GM19035 (cell line): ENCODE data around the gene ADGRL3.

ENCODE experiments used
- ATAC-seq: cut with Tn5 transposase; IDR thresholded peaks from one replicate; pipeline ENCODE4 v1.9.1; 2021; ENCODE audit not compliant: unreplicated experiment

ADGRL3 gene

DNA sequence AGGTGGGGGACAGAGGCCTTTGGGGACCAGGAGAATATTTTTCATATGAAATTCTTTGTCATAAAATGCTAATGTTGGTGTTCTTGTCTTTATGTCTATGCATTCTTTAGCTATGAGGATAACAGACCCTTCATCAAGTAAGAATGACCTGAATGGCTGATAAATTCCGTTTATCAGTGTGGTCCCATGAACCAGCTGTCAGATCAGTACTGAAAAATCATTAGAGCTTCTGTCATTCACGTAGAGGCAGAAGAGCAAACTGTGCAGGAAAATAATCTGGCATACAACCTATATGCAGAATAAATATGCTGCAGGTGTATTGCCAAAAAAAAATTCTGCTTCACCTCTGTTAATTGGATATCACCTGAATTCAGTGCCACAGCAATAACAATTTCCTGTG is 828.6 kb downstream of the ADGRL3 start:
- no peak for ATAC-seq

DNA sequence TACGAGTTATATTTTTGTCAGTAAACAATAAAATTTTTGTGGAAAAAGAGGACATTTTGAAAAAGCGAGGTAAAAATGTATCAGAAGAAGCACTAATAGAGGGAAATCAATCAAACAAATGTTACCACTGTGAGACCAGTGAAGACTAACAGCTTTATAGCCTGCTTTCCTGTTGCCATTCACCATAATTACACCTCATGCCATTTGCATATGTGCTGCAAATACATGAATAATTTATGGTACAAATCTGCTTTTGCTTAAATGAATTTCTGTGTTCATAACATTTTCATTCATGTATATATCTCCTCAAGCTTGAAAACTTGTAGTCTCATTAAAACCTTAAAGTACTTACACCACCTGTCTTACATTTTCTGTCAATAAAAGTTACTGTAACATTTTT is 830.8 kb downstream of the ADGRL3 start:
- no peak for ATAC-seq

DNA sequence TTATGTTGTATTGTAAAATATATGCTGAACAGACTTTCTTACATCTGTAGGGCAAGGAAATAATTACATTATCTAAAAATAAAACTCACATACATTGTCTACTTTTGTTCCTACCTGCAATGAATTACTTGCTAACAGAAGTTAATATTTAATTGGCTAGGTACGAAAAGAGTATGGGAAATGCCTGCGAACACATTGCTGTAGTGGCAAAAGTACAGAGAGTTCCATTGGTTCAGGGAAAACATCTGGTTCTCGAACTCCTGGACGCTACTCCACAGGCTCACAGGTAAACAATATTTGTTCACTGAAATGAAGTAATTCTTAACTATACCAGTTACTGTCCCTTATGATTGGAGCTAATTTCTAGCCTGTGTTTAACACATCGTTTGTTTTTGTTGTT is 837.4 kb downstream of the ADGRL3 start:
- ATAC-seq, result no peak

GRCh38 chr4:62051332-62051731 is 851.2 kb downstream of the ADGRL3 start:
- no peak for ATAC-seq

- ATAC-seq, result no peak
Observed at GRCh38 chr4:62053974-62054373, 853.8 kb downstream of the ADGRL3 start.

DNA sequence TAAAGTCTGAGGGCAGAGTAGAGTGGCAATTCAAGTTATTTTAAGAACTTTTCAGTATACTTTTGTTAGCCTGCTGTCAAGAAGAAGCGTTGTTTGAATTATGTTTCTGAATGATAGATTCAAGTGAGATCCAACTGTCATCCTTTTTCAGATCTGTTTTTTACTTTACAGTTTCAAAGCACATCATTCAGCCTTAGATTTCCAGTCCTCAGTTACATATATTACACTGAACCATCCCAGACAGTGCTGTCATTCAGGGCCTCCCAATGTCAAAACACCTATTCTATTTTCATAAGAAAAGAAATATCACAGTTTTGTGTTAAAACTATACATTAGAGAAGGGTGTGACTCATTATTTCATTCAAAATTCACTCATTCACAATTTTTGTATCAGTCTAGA is 856.9 kb downstream of the ADGRL3 start:
- ATAC-seq, result no peak

- no peak for ATAC-seq
Observed at GRCh38 chr4:62058571-62058970, 858.4 kb downstream of the ADGRL3 start.

GRCh38 chr4:62070291-62070852 is 870.2 kb downstream of the ADGRL3 start:
- ATAC-seq, result no peak

- no peak for ATAC-seq
Observed at GRCh38 chr4:62075089-62075488, 875.0 kb downstream of the ADGRL3 start.

GRCh38 chr4:62075521-62075920 is 875.4 kb downstream of the ADGRL3 start:
- ATAC-seq, result no peak

- no peak for ATAC-seq
Observed at GRCh38 chr4:62077406-62077805, 877.3 kb downstream of the ADGRL3 start.

DNA sequence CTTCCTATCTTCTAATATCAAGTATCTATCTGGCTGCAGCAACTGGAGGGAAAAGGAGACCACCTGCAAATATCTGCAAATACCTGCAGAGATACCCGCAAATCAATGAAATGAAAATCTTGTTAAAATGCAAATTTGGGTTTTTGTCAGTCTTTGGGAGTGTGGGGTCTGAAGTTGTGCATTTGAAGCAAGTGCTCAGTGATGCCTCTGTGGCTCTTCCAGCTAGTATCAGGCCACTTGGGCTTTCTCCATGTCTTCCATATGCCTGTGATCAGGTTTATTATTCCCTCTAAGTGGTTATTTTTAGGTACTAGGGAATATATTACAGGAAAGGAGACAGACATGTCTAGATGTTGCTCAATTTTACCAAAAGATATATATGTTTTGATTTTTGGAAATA is 880.3 kb downstream of the ADGRL3 start:
- no peak for ATAC-seq

DNA sequence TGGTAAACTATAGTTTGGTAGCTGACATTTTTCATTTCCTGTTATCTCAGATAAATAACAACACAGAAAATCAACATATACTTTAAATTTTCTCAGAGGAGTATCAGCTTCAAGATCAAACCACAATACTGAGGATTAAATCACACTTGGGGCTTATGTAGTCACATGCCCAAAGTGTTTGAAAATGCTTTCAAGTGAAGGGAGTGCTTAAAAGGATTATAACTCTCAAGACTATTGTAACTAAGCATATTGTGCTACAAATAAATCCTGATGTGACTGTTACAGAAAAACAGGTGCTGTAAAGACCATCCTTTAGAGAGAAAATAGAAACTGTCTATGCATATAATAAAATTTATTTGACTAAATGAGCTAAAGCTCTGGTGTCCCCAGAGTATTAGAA is 887.6 kb downstream of the ADGRL3 start:
- ATAC-seq, result no peak

DNA sequence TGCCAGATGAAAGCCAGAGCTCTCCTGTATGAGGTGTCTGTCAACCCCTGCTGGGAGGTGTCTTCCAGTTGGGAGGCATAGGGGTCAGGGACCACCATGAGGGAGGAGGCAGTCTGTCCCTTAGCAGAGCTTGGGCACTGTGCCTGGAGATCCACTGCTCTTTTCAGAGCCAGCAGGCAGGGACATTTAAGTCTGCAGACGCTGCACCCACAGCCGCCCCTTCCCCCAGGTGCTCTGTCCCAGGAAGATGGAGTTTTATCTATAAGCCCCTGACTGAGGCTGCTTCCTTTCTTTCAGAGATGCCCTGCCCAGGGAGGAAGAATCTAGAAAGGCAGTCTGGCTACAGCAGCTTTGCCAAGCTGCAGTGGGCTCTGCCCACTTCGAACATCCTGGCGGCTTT is 893.6 kb downstream of the ADGRL3 start:
- no peak for ATAC-seq

DNA sequence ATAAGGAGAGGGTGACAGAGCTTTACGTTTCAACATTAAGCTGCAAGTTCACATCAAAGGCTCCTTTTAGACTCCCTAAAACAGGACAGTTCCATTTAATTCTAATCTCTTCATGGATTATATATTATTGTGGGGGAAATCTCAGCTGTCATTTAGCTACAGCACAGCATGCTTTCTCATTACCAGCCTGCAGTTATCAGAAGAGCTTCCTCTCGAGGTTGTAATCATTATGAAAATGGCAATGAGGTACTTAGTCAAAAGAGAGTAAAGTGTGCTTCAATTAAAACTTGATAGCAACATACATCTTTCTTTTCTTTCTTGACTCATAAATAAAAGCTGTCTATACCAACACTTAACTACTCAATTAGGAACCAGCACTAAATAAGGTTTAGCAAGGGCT is 896.8 kb downstream of the ADGRL3 start:
- no peak for ATAC-seq

- ATAC-seq, result no peak
Observed at GRCh38 chr4:62115216-62115615, 915.1 kb downstream of the ADGRL3 start.

GRCh38 chr4:62117886-62118285 is 917.8 kb downstream of the ADGRL3 start:
- ATAC-seq, result no peak

DNA sequence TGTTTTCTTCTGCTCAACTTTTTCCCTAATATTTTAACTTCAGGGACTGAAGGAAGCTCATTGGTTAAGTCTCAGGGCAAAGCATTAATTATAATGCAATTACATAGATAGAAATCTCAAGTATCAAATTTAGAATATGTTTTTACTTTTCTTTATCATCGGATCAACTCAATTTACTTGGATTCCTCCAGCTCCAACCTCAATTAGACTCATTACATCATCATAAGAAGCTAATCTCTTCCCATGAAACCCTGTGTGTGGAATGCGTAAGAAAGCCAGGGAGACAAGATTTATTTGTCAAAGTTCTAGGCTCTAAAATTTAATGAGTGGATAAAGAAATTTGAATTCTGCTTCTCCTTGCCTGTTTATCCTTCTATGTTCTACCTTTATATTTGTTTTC is 918.4 kb downstream of the ADGRL3 start:
- no peak for ATAC-seq

- ATAC-seq, result no peak
Observed at GRCh38 chr4:62119195-62119594, 919.1 kb downstream of the ADGRL3 start.

DNA sequence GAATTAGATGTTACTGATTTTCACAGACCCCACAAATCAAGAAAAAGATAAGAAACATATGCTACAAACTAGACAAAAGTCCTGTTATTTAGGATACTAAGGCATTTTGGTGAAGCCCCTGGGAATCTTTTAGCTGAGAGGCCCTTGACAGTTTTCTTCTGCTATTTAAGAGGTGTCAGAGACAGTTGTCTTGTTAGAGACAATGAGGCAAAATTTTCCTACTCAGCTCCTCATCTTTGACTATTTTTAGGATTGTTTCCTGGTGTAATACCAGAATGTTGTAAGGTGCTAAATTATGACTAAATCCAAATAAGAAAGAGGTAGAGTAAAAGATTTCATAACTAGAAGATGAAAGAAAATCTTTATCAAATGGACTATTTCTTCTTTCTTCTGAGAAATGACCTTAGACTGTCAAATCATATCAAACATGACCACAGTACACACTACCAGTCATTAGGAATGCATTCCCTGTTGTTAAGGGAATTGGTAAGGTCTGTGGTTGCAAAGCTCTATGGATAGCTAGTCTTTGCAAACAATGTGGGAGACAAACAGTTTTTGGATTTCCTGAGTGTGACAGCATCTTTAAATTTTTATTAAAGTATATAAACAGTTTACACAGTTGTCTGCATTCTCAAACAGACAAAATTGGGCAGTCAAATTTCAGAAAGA is 926.1 kb downstream of the ADGRL3 start:
- no peak for ATAC-seq
